ENCODE measurements around the gene CHI3L1. TPM values are rescaled to one million over a fixed set of nuclear protein-coding genes. Genes with fewer than 3 reads are reported as not detected.

CHI3L1 gene
- polyA plus RNA-seq, 1 donor = 0.22 TPM

DNA sequence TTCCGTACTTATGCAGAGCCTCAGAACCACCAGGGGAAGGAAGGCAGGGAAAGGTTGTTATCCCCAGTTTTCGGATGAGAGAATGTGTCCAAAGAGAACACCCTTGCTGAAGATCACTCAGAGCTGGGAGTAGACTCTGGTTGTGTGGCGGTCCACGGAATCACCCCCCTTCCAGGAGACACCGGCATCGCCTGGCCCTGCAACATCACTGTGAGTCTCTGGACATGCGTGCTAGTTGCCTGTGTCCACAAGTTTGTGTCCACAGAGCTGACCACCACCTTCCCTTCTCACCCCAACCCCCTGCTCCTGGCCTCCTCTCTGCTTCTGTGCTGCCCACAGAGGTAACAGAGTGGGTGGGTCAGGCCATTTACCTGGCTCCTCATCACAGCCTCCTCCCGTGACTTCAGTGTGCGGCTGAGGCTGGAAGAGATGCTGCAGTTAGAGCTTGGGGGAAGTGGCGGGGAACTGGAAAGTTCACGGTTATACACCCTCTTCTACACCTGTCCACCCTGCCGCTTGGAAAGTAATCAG, 18.2 kb downstream of the CHI3L1 start:
- Histone ChIP-seq H3K36me3 (ENCODE audit: control insufficient read depth, insufficient read depth, low read length) (no peaks in the 10 kb centered on the region), H3K4me1 (ENCODE audit: control insufficient read depth, insufficient read depth, low read length) (peaks cover 9% of the 10 kb centered on the region), H3K9me3 (ENCODE audit: control insufficient read depth, low read depth, low read length) (no peaks in the 10 kb centered on the region), H3K27ac (ENCODE audit: low read length) (no peak overlapping the region), H3K27me3 (ENCODE audit: control insufficient read depth, insufficient read depth, low read length) (no peaks in the 10 kb centered on the region), H3K4me3 (ENCODE audit: low read length) (no peak overlapping the region)
- WGBS (ENCODE audit: insufficient coverage, low lambda C conversion rate) = no CpG with 5 or more reads among the region's 12 CpGs
- DNase-seq = no peak

DNA sequence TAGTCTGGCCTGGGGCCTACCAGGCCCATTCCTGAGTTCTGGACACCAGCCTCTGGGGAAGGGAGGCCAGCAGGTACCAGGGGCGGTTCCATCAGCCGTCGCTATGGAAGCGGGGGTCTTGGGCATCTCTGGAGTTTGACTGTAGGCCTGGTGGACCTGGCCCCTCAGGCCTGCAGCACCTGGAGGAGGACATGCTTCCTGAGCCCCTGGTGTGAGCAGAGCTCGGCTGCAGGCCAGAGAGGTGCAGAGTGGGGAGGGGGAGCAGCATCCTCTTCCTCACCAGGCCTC, 18.6 kb downstream of the CHI3L1 start:
- Histone ChIP-seq H3K4me3 (ENCODE audit: low read length) (no peak overlapping the region), H3K4me1 (ENCODE audit: control insufficient read depth, insufficient read depth, low read length) (peaks cover 9% of the 10 kb centered on the region), H3K9me3 (ENCODE audit: control insufficient read depth, low read depth, low read length) (no peaks in the 10 kb centered on the region), H3K27ac (ENCODE audit: low read length) (no peak overlapping the region), H3K36me3 (ENCODE audit: control insufficient read depth, insufficient read depth, low read length) (no peaks in the 10 kb centered on the region), H3K27me3 (ENCODE audit: control insufficient read depth, insufficient read depth, low read length) (no peaks in the 10 kb centered on the region)
- no CpG with 5 or more reads among the region's 5 CpGs for whole genome bisulfite sequencing (ENCODE audit: insufficient coverage, low lambda C conversion rate)
- DNase-seq = no peak

DNA sequence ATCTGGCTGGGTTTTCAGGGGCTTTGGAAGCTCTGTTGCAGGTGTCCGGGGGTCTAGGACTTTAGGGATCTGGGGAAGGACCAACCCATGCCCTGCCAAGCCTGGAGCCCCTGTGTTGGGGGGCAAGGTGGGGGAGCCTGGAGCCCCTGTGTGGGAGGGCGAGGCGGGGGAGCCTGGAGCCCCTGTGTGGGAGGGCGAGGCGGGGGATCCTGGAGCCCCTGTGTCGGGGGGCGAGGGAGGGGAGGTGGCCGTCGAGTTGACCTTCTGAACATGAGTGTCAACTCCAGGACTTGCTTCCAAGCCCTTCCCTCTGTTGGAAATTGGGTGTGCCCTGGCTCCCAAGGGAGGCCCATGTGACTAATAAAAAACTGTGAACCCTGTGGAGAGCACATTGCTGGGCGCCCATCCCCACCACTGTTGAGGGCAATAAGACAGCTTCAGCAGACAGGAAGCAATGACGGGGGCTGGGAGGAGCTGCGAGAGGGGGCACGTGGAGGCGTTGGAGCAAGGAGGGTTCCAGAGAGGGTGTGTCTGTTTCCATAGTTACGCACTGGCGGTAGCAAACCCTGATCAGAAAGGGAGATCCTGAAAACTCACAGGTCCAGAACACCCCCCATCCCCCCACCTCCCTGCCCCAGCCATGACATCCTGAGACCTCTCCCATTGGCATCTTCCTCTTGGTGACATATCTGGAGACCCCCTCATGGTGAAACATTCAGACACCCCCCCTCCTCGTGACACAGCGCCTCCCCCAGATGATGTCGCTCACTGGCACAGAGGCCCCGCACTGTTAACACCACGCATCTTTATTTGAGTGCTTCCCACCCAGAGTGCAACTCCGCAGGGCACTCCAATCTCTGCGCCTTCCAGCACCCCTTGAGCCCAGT, 19.2 kb downstream of the CHI3L1 start:
- DNase-seq = peak; percentile 12 to 58
- Histone ChIP-seq H3K27ac (ENCODE audit: low read length) (no peak overlapping the region), H3K27me3 (ENCODE audit: control insufficient read depth, insufficient read depth, low read length) (no peaks in the 10 kb centered on the region), H3K4me3 (ENCODE audit: low read length) (no peak overlapping the region), H3K9me3 (ENCODE audit: control insufficient read depth, low read depth, low read length) (no peaks in the 10 kb centered on the region), H3K4me1 (ENCODE audit: control insufficient read depth, insufficient read depth, low read length) (peaks cover 9% of the 10 kb centered on the region), H3K36me3 (ENCODE audit: control insufficient read depth, insufficient read depth, low read length) (no peaks in the 10 kb centered on the region)
- no CpG with 5 or more reads among the region's 23 CpGs for WGBS (ENCODE audit: insufficient coverage, low lambda C conversion rate)

DNA sequence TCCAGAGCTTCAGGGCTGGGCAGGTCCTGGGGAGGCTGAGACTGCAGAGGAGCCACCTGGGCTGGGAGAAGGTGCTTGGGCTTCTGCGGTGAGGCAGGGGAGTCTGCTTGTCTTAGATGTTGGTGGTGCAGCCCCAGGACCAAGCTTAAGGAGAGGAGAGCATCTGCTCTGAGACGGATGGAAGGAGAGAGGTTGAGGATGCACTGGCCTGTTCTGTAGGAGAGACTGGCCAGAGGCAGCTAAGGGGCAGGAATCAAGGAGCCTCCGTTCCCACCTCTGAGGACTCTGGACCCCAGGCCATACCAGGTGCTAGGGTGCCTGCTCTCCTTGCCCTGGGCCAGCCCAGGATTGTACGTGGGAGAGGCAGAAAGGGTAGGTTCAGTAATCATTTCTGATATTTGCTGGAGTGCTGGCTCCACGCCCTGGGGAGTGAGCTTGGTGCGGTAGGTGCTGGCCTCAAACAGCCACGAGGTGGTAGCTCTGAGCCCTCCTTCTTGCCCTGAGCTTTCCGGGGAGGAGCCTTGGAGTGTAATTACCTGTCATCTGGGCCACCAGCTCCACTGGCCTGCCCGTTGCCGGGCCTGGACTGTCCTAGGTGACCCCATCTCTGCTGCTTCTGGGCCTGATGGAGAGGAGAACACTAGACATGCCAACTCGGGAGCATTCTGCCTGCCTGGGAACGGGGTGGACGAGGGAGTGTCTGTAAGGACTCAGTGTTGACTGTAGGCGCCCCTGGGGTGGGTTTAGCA, 20.1 kb downstream of the CHI3L1 start:
- no CpG with 5 or more reads among the region's 14 CpGs for WGBS (ENCODE audit: insufficient coverage, low lambda C conversion rate)
- Histone ChIP-seq H3K27ac (ENCODE audit: low read length) (no peak overlapping the region), H3K9me3 (ENCODE audit: control insufficient read depth, low read depth, low read length) (no peaks in the 10 kb centered on the region), H3K4me1 (ENCODE audit: control insufficient read depth, insufficient read depth, low read length) (peaks cover 9% of the 10 kb centered on the region), H3K4me3 (ENCODE audit: low read length) (no peak overlapping the region), H3K36me3 (ENCODE audit: control insufficient read depth, insufficient read depth, low read length) (no peaks in the 10 kb centered on the region), H3K27me3 (ENCODE audit: control insufficient read depth, insufficient read depth, low read length) (peaks cover 2% of the 10 kb centered on the region)
- peak; percentile 49 to 55 for DNase-seq

DNA sequence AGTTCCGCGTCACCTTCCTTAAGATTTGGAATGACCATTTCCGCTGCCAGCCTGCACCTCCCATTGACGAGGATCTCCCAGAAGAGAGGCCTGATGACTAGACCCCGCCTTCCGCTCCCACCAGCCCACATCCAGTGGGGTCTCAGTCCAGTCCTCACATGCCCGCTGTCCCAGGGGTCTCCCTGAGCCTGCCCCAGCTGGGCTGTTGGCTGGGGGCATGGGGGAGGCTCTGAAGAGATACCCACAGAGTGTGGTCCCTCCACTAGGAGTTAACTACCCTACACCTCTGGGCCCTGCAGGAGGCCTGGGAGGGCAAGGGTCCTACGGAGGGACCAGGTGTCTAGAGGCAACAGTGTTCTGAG, 20.7 kb downstream of the CHI3L1 start:
- no peak overlapping the region for H3K27ac ChIP-seq (ENCODE audit: low read length)
- no peaks in the 10 kb centered on the region for H3K36me3 ChIP-seq (ENCODE audit: control insufficient read depth, insufficient read depth, low read length)
- H3K9me3 ChIP-seq (ENCODE audit: control insufficient read depth, low read depth, low read length) = no peaks in the 10 kb centered on the region
- no peak for DNase-seq
- H3K4me1 ChIP-seq (ENCODE audit: control insufficient read depth, insufficient read depth, low read length) = peaks cover 9% of the 10 kb centered on the region
- no CpG with 5 or more reads among the region's 8 CpGs for WGBS (ENCODE audit: insufficient coverage, low lambda C conversion rate)
- peaks cover 2% of the 10 kb centered on the region for H3K27me3 ChIP-seq (ENCODE audit: control insufficient read depth, insufficient read depth, low read length)
- no peak overlapping the region for H3K4me3 ChIP-seq (ENCODE audit: low read length)

DNA sequence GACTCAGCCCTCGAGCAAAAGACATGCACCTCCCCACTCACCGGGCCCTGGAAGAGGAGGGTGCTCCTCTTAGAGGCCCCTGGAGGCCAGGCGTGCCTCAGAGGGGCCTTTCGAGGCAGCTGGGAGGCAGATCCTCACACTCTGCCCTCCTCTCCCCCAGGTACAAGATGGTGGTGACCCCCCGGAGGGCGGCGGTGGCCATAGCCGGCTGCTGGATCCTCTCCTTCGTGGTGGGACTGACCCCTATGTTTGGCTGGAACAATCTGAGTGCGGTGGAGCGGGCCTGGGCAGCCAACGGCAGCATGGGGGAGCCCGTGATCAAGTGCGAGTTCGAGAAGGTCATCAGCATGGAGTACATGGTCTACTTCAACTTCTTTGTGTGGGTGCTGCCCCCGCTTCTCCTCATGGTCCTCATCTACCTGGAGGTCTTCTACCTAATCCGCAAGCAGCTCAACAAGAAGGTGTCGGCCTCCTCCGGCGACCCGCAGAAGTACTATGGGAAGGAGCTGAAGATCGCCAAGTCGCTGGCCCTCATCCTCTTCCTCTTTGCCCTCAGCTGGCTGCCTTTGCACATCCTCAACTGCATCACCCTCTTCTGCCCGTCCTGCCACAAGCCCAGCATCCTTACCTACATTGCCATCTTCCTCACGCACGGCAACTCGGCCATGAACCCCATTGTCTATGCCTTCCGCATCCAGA, 21.3 kb downstream of the CHI3L1 start:
- WGBS (ENCODE audit: insufficient coverage, low lambda C conversion rate) = 100% methylated on average over 1 of the region's 28 CpGs
- H3K36me3 ChIP-seq (ENCODE audit: control insufficient read depth, insufficient read depth, low read length) = no peaks in the 10 kb centered on the region
- no peak overlapping the region for H3K27ac ChIP-seq (ENCODE audit: low read length)
- H3K4me3 ChIP-seq (ENCODE audit: low read length) = no peak overlapping the region
- H3K27me3 ChIP-seq (ENCODE audit: control insufficient read depth, insufficient read depth, low read length) = peaks cover 2% of the 10 kb centered on the region
- peaks cover 9% of the 10 kb centered on the region for H3K4me1 ChIP-seq (ENCODE audit: control insufficient read depth, insufficient read depth, low read length)
- no peaks in the 10 kb centered on the region for H3K9me3 ChIP-seq (ENCODE audit: control insufficient read depth, low read depth, low read length)
- no peak for DNase-seq

DNA sequence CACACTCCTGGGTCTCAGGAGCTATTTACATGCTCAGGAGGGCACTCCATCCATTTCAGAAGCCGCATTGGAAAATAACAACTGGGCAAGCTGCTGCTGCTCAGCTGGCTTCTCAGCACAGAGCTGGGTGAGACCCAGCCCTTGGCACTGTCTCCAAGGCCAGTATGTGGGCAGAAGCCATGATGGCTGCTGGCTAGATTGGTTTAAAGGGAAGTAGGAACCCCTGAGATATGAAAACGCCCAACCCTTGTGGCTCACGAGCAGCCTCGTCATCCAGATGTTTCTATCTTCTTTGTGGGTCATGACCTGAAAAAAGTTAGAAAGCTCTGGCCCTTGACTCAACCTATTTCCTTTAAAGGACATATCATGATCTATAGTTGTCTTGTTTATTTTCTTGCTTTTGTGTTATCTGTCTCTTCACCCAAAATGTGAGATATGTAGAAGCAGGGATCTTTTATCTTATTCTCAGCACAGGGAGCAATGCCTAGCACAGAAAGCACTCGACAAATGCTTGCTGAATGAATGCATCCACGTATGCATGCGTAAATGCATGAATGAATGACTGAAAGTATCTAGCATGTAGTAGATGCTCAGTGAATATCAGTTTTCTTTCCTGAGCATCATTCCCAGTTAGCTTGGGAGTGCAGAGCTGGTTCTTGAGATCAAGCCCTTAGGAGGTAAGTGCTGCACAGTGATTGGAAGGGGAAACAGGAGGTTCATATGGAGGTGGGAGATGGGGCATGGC, 22.4 kb downstream of the CHI3L1 start:
- no peak overlapping the region for H3K4me3 ChIP-seq (ENCODE audit: low read length)
- no peak overlapping the region for H3K27ac ChIP-seq (ENCODE audit: low read length)
- peaks cover 9% of the 10 kb centered on the region for H3K4me1 ChIP-seq (ENCODE audit: control insufficient read depth, insufficient read depth, low read length)
- no peak for DNase-seq
- WGBS (ENCODE audit: insufficient coverage, low lambda C conversion rate) = no CpG with 5 or more reads among the region's 7 CpGs
- no peaks in the 10 kb centered on the region for H3K9me3 ChIP-seq (ENCODE audit: control insufficient read depth, low read depth, low read length)
- H3K27me3 ChIP-seq (ENCODE audit: control insufficient read depth, insufficient read depth, low read length) = peaks cover 2% of the 10 kb centered on the region
- H3K36me3 ChIP-seq (ENCODE audit: control insufficient read depth, insufficient read depth, low read length) = no peaks in the 10 kb centered on the region

DNA sequence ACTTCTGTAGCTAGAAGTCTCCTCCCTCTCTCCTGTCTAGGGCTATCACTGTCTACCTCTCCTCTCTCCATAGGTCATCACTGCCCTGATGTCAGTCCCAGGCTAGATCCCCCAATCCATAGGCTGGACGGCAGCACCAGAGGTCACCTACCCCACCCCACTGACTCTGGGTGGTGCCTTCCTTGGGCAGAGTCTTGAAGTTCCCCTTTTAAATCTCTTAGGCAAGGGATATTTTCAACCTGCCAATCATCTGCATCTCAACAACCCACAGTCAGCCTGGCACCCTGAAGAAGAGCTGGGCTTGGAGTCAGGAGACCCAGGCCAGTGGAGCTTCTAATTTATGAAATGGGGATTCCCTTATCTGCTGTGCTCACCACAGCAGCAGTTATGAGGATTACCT, 24.1 kb downstream of the CHI3L1 start:
- H3K27ac ChIP-seq (ENCODE audit: low read length) = no peak overlapping the region
- no peaks in the 10 kb centered on the region for H3K9me3 ChIP-seq (ENCODE audit: control insufficient read depth, low read depth, low read length)
- no peak overlapping the region for H3K4me3 ChIP-seq (ENCODE audit: low read length)
- no peaks in the 10 kb centered on the region for H3K36me3 ChIP-seq (ENCODE audit: control insufficient read depth, insufficient read depth, low read length)
- peaks cover 2% of the 10 kb centered on the region for H3K27me3 ChIP-seq (ENCODE audit: control insufficient read depth, insufficient read depth, low read length)
- no peak for DNase-seq
- H3K4me1 ChIP-seq (ENCODE audit: control insufficient read depth, insufficient read depth, low read length) = peaks cover 9% of the 10 kb centered on the region
- no CpG with 5 or more reads among the region's 1 CpG for WGBS (ENCODE audit: insufficient coverage, low lambda C conversion rate)

DNA sequence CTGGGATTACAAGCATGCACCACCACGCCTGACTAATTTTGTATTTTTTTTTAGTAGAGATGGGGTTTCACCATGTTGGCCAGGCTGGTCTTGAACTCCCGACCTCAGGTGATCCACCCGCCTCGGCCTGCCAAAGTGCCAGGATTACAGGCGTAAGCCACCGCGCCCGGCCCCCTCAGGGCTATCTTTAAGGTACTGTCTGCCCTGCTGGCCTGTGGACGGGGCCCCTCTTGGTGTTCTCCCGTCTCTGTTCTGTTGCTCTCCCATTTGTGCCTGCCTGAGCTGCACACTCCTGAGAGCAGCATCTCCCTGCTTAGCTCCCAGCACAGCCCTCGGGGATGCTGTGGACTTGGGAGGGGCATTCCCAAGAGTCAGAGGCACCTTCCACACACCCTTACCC, 24.8 kb downstream of the CHI3L1 start:
- no CpG with 5 or more reads among the region's 11 CpGs for WGBS (ENCODE audit: insufficient coverage, low lambda C conversion rate)
- DNase-seq = no peak
- H3K27ac ChIP-seq (ENCODE audit: low read length) = no peak overlapping the region

DNA sequence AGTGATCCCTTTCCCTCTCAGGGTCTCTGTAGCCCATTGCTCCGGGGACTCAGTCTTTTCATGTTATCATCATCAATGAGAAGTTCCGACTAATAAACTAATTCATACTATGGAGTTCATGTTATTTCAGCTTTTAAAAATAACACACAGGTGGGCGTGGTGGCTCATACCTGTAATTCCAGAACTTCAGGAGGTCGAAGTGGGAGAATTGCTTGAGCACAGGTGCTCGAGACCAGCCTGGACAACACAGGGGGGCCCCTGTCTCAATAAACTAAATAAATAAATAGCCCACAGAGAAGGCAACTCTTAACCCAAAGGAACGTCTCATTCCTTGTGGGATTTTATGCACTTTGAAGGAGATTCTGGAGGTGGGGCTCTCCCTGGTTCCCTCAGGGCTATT, 25.3 kb downstream of the CHI3L1 start:
- no peak overlapping the region for H3K27ac ChIP-seq (ENCODE audit: low read length)
- WGBS (ENCODE audit: insufficient coverage, low lambda C conversion rate) = 80% methylated on average over 1 of the region's 6 CpGs
- H3K4me1 ChIP-seq (ENCODE audit: control insufficient read depth, insufficient read depth, low read length) = peaks cover 12% of the 10 kb centered on the region
- H3K27me3 ChIP-seq (ENCODE audit: control insufficient read depth, insufficient read depth, low read length) = peaks cover 2% of the 10 kb centered on the region
- H3K36me3 ChIP-seq (ENCODE audit: control insufficient read depth, insufficient read depth, low read length) = no peaks in the 10 kb centered on the region
- H3K9me3 ChIP-seq (ENCODE audit: control insufficient read depth, low read depth, low read length) = no peaks in the 10 kb centered on the region
- H3K4me3 ChIP-seq (ENCODE audit: low read length) = no peak overlapping the region
- DNase-seq = no peak

More for the DNA sequence above, 24.8 kb downstream of the CHI3L1 start:
- Histone ChIP-seq H3K4me1 (ENCODE audit: control insufficient read depth, insufficient read depth, low read length) (peaks cover 8% of the 10 kb centered on the region), H3K4me3 (ENCODE audit: low read length) (no peak overlapping the region), H3K27me3 (ENCODE audit: control insufficient read depth, insufficient read depth, low read length) (peaks cover 2% of the 10 kb centered on the region), H3K9me3 (ENCODE audit: control insufficient read depth, low read depth, low read length) (no peaks in the 10 kb centered on the region), H3K36me3 (ENCODE audit: control insufficient read depth, insufficient read depth, low read length) (no peaks in the 10 kb centered on the region)
